Limb (tissue), 2 donors: ENCODE data around the gene RNASEH1.

ENCODE experiments used
- DNase-seq, 2 donors: peaks; one replicate each; pipeline ENCODE4 v3.0.0-alpha.2; 2016; ENCODE audit errors: extremely low spot score in 2 of 2

The RNASEH1 gene

GRCh38 chr2:3553946-3554345, 4.2 kb downstream of the RNASEH1 start:
- DNase-seq, result no peak

DNA sequence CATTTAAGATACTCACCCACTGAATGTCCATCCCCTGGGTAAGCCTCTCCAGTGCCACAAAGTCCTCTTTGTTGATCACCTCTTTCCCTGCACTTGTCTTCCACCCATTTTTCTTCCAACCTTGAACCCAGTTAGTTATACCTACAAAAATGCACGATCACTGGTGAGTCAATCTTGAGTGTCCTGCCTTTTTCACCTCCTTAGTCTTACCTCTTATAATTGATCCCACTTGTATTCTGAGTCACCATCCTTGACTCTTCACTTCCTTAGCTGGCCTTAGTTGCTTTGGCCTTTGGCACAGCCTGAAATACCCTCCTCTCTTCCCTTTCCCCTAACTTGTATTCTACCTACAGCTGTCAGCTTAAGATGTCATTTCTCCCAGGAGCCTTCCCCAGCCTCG, 10.2 kb downstream of the RNASEH1 start:
- DNase-seq, result no peak

DNA sequence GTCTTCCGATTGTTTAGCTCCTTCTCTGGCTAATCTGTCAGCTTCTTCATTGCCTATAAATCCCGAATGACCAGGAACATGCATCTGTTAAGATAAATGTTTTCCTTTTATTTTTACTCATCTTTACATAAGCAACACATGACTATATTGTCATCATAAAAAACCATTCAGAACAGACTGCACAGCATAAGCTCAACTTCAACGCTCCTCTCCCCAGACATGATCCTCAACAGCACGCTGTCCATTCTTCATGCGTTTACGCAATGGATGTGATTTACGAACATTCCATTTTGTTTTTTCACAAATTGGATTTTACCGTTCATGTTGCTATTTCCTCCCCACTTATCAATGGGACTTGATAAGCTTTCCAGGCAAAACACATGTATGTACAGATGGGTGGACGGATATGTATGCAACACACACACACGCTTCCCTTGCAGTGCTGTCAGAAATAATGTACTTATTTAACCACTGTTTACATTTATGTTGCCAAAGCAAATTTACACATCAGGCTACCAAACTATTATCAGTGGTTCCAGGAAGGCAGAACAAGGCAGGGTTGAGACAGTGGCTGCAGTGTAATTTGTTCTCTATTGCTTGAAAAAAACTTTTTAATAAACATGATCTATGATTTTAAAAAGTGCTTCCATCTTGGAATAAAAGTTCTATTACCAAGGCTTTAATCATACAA, 12.2 kb downstream of the RNASEH1 start:
- no peak for DNase-seq

DNA sequence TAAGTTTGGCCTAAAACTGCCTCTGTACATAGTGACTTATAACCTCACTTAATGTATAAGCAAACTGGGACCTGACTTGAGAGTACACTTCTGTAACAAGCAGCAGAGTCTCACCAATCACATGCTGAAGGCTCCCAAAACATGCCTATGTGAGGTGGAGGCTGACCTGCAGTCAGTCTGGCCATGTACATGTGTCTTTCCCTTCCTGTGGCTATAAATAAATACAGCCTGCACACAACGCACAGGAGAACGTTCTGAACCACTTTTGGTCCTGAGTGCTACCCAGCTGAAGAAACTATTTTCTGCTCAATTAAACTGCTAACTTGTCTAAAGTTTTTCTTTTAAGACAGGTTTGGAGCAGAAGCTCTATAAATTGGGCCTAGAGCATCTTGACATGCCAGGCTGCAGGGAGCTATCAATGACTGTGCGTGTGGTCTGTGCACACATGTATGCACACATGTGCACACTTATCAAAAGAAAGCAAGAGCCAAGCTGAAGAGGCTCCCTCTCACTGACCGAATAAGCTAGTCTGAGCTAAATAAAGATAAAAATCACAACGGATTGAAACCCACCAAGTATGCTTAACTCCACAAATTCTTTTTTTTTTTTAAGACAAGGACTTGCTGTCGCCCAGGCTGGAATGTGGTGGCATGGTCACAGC, 15.0 kb downstream of the RNASEH1 start:
- DNase-seq, result no peak

DNA sequence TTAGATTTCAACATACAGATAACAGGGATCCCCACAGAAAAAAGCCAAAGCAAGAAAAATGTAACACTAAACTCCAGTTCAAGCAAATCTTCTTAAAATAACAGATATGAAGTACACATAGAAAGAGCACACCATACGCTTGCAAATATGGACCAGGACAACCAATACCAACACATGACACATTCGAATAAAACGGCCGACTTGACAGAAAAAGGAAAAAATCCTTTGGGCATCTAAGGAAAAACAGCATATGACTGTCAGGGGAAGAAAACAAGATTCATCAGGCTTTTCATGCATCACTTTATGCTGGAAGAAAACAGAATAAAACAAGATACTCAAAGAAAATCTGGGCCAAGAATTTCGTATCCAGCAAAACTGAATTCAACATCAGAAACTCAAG, 16.0 kb downstream of the RNASEH1 start:
- DNase-seq, result no peak

DNA sequence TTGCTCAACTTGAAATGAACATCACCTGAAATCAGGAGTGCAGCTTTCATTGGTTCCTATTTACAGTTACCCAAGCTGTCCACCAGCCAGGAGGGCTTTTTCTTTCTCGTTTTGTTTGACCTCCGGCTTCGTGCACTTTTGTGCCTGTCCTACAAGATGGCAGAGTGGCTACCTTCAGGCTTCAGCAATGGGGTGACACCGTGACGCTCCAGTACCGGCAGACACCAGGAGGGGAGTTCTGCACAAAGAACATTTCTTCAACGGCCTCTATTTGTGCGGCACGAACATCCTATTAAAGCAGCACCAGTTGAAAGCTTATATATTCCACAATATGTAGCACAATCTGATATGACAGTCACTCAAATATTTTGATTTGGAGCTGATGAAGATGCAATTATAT, 18.3 kb downstream of the RNASEH1 start:
- no peak for DNase-seq

DNA sequence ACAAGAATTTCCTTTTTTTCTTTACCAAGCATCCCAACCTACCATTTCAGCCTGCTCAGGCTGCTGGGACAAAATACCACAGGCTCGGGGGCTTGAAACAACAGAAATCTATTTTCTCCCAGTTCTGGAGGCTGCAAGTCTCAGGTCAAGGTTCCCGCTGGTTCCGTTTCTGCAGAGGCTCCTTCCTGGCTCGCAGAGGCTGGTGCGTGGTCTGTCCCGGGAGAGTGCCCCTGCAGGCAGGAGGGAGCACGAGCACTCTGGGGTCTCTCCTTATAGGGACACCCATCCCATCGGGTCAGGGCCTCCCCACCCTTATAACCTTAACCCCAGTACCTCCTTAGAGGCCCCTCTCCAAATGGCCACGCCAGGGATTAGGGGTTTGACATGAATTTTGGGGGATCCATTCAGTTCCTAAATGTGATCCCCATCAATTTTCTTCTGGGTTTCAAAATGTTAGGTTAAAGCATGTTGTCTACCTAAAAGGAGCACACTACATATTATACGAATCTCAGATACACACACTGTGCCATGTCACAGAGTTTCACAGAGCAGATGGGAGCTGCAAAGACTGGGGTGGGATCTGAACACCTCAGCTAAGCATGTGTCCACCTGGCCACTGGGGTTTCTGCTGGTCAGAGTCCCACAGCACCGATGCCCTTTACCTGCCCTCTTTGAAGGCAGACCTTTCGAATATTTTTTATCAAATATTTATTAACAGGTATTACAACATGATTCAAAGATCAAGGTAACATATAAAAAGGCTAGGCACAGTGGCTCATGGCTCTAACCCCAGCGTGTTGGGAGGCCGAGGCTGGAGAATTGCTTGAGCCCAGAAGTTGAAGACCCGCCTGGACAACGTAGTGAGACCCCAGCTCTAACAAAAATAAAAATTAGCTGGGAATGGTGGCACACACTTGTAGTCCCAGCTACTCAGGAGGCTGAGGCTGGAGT, 21.2 kb downstream of the RNASEH1 start:
- no peak for DNase-seq

DNA sequence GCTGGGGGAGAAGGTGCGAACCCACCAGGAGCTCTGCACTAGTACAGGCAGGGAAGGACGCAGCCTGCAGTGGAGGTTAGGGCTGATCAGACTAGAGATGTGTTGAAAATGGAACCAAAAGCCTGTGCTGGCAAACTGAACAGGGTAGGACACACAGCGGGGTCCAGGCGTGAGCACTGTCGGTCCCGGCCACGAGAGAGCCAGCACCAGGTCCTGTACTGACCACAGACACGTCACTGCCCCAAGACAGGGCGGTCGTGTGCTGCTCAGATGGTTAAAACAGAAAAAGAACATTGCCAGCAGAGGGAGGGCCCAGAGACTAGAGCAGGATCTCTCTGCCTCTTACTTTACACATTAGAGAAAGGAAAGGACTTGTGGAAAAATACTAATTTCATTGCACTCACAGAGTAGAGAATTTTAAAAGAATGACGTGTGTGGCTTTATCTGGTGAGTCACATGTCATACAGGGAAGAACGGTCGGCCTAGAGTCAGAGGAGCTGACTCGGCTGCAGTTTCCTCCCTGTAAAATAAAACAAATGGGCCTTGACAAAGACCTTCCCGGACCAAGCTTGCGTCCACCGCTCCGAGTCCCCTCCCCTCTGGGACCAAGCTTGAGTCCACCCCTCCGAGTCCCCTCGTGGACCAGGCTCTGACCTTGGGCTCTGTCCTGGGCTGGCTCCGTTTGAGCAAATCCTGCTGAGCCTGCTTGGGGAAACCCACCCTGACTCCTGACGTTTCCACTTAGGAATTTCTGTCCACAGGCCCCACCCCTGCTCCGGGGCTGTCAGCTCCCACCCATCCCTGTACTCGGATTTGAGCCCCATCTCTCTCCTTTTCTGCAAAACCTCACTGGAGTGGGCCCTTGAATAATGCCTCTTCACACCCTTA, 22.1 kb downstream of the RNASEH1 start:
- DNase-seq, result peak in 1 of 2 donors; percentile 74

DNA sequence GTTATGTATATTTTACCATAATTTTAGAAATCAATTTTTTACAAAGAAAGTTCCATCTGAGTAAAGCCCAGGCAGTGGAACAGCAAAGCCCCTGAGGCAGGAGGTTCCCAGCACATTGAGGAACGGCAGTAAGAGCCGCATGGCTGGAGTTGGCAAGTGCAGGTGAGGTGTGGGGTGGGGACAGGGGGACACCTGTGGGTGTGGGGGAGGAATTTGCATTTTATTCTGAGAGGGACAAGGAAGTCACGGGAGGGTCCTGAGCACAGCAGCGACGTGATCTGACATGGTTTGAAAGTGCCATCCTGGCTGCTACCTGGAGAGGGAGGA, 22.7 kb downstream of the RNASEH1 start:
- no peak for DNase-seq

GRCh38 chr2:3534251-3534814, 23.8 kb downstream of the RNASEH1 start:
- DNase-seq, result no peak

- no peak for DNase-seq
These were observed 24.3 kb downstream of the RNASEH1 start for GRCh38 chr2:3533836-3534235.

GRCh38 chr2:3532941-3533340, 25.2 kb downstream of the RNASEH1 start:
- DNase-seq, result no peak

DNA sequence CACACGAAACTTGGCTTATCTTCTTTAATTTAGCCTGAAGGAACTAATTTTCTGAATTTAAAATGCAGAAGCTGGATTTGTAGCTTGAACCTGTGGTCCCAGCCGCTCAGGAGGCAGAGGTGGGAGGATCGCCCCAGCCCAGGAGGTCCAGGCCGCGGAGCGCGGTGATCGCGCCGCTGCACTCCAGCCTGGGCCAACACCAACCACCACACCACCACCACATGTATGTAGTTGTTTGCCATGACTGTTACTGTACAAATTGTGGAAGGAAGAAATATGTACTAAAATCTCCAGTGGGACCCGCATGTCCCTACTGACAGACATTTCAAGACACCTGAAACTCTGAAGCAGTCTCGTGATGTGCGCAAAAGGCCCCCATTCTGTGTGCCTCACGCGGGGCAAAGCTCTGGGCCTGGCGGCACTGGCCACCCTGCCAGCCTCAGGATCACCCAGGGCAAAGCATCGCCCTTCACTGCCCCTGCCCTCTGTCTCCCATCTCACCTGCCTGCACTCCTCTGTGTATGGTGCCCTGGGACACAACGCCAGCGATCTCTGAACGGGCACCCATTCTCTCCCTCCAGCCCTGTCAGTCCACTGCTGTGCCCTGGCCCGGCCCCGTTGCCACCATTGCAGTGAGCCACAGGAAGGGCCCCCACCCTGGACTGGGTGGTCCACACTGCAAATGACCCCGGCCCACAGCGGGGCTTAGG, 28.7 kb downstream of the RNASEH1 start:
- DNase-seq, result no peak

DNA sequence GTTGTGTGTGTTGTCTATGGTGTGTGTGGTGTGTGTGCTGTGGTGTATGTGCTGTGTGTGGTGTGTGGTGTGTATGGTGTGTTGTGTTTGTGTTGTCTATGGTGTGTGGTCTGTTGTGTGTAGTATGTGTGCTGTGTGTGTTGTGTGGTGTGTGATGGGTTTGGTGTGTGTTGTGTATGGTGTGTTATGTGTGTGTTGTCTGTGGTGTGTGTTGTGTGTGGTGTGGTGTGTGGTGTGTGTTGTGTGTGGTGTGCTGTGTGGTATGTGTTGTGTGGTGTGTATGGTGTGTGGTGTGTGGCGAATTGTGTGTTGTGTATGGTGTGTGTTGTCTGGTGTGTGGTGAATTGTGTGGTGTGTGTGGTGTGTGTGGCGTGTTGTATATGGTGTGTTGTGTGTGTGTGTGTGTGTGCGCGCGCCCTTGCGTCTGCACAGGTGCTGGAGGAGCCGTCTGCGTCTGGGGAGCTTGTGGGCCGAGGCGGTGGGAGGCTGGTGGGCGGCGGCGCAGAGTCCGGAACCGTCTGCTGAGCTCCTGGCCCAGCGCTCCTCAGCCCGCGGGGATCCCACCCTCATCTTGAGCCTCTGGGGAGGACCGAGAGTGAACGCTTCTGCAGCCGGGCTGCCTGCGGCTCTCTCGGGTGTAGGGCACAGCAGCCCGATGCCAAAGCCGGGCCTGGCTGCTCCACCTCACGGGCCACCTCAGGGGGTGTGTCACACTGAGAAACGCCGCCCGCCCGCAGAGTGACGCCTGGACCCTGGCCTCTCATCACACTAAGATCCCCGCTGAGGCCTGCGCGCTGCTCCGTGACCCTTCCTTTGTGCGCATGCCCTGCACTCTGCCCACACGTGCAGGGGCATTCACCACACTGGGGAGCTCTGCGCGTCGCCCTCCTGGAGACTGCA, 30.0 kb downstream of the RNASEH1 start:
- DNase-seq, result no peak

DNA sequence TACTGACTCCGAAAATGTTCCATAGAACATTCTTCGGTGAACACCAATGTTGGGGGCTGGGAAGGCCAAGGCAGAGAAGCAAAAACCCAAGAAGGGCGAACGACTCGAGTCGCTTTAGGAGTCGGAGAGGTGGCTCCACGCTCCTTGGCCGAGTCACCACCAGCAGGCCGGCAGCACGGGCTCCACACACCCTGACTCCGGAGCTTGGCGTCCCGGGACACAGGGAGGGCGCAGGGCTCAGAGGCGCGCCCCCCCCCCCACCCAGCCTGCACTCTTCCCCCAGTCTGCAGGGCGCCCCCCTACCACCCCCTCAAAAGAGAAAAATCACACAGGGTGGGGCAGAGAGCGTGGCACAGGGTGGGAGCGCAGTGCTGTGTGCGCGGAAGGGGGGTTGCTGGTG, 31.3 kb downstream of the RNASEH1 start:
- DNase-seq, result no peak

DNA sequence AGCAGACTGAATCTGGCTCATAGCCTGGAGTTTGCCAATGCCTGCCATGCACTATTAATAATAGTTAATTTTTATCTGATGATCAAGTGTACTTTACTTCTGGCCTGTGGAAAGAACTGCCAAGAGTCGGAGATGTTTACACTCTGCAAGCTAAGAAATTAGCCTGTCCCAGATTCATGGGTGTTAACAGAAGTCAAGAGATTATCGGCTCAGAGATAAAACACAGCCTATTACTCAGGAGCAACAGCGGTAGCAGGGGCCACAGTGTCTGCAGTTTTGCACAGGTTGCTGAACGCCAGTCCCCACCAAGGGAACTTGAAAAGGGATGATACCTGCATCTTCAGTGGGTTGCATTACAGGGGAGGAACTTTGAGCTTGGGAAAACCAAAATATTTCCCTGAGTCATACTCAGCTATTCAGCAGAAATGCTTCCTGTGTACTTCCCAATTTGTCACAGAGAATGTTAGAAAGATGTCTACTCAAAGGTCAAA, 34.5 kb downstream of the RNASEH1 start:
- no peak for DNase-seq

DNA sequence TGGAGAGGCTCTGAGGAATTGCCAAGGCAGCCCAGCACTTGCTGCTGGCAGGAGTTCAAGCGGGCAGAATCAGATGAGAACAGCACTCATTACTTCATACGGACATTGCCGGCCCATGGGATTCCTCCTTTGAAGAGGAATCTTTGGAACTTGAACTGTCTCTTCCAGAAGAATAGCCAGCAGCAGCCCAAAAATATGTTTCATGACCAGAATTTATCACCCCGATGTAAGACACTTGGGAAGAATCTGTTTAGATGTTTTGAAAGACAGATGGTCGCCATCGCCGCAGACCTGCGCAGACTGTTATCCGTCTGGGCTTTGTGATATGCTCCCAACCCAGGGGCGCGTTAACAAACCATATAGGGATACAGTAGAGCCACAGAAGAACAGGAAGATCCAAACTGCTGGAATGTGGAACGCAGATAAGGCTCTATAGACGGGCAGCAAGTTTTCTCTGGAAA, 35.1 kb downstream of the RNASEH1 start:
- no peak for DNase-seq

- DNase-seq, result no peak
These were observed 37.5 kb downstream of the RNASEH1 start for GRCh38 chr2:3520591-3520990.
